Gastroesophageal sphincter (tissue), 4 donors: Measurements from ENCODE around the gene TXNRD3. TPM values are rescaled to one million over a fixed set of nuclear protein-coding genes. Genes with fewer than 3 reads are reported as not detected.

Source experiments
- ATAC-seq: fragments of 150-250 bp; one replicate; pipeline ENCODE4 v1.9.1; 2016; ENCODE audit warnings: mild to moderate bottlenecking, moderate library complexity
- H3K27ac ChIP-seq, 4 donors: fragments of 200-600 bp; sonication (generic) in 3 of 4; 1 replicate in 3 of 4; 2 replicates in 1 of 4; pipeline ENCODE4 v1.5.1; 2016 to 2019
- H3K27me3 ChIP-seq: fragments of 200-600 bp; sonication (generic); one replicate; pipeline ENCODE4 v1.5.1; 2019
- H3K36me3 ChIP-seq, 2 donors: fragments of 200-600 bp; sonication (generic); one replicate each; pipeline ENCODE4 v1.5.1; 2019; ENCODE audit warnings: control low read depth in 1 of 2
- H3K4me1 ChIP-seq, 3 donors: fragments of 200-600 bp; sonication (generic); 1 replicate in 2 of 3; 2 replicates in 1 of 3; pipeline ENCODE4 v1.5.1; 2016 to 2019; ENCODE audit warnings: control low read depth in 2 of 3
- H3K4me3 ChIP-seq, 2 donors: fragments of 200-600 bp; sonication (generic); one replicate each; pipeline ENCODE4 v1.5.1; 2019; ENCODE audit warnings: mild to moderate bottlenecking in 1 of 2, moderate library complexity in 1 of 2
- H3K9me3 ChIP-seq, 3 donors: fragments of 200-600 bp; sonication (generic); one replicate each; pipeline ENCODE4 v1.5.1; 2017 to 2019; ENCODE audit warnings: control low read depth in 2 of 3
- EP300 ChIP-seq: sonication (generic); formaldehyde crosslinking; IDR thresholded peaks from one replicate; pipeline ENCODE4 v1.6.1; 2017; ENCODE audit warnings: antibody characterized with exemption, mild to moderate bottlenecking
- POLR2A ChIP-seq, 2 donors: fragments of 450-650 bp; IDR thresholded peaks; one replicate each; pipeline ENCODE4 v1.6.1; 2017; ENCODE audit warnings: antibody characterized with exemption in 2 of 2, mild to moderate bottlenecking in 2 of 2, moderate library complexity in 1 of 2
- POLR2AphosphoS5 ChIP-seq: sonication (generic); formaldehyde crosslinking; IDR thresholded peaks from one replicate; pipeline ENCODE4 v1.6.1; 2017; ENCODE audit warnings: antibody characterized with exemption
- WGBS, 2 donors: methylation state at CpG; one replicate each; pipeline ENCODE4 v1.1.5; 2018; ENCODE audit warnings: low coverage in 1 of 2; 5-methylcytosine and 5-hydroxymethylcytosine counted together
- total RNA-seq, 4 donors: library from RNA; depleted of rRNA; stranded (reverse); fragments of >200 nt; gene quantifications; one replicate each; pipeline ENCODE4 v1.1.0, GENCODE V29; 2016
- TF ChIP-seq, protein P1 (sequence below), 4 experiments: fragments of 200-600 bp in 2 of 4; fragments of 450-650 bp in 2 of 4; sonication (generic) in 1 of 4; IDR thresholded peaks; one replicate each; pipeline ENCODE4 v1.5.1; 2017 to 2019; ENCODE audit warnings: antibody characterized with exemption in 4 of 4, mild to moderate bottlenecking in 2 of 4, moderate library complexity in 2 of 4

Gene TXNRD3
- total RNA-seq, 4 donors from 2014 or later: 14.3 to 24.7 (median 18.5) TPM

DNA sequence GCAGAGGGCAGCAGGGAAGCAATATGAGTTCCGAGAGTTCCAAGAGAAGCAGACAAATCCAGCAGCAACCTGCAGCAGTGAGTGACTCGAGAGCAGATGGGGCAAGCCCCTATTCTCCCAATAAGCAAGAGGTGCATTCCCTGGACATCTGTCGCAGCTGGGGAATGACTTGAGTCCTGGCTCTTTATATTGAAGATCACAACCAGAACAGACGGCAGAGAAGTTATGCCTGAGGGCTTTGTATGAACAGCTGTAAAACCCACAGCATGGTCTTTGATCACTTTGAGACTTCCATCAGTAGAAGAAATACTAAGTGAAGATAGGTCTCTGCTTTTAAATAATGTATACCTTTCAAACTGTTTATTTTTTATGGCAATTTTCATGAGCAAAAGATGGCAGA, 72.6 kb downstream of the TXNRD3 start:
- 67 to 81% methylated on average over 3 to 4 of the region's 4 CpGs for WGBS, 2 donors
- Histone ChIP-seq H3K4me1 (no peaks in the 10 kb centered on the region), H3K36me3 (no peaks in the 10 kb centered on the region), H3K4me3 (no peak overlapping the region), H3K9me3 (peaks cover 0 to 28% (median 0%) of the 10 kb centered on the region in 3 donors), H3K27me3 (no peaks in the 10 kb centered on the region), H3K27ac (no peak overlapping the region)
- no peak for ATAC-seq
- TF ChIP-seq POLR2A (IDR thresholded peaks at IDR 0.05) (no peak), EP300 (no peak), POLR2AphosphoS5 (no peak)
- TF ChIP-seq, protein P1, sequence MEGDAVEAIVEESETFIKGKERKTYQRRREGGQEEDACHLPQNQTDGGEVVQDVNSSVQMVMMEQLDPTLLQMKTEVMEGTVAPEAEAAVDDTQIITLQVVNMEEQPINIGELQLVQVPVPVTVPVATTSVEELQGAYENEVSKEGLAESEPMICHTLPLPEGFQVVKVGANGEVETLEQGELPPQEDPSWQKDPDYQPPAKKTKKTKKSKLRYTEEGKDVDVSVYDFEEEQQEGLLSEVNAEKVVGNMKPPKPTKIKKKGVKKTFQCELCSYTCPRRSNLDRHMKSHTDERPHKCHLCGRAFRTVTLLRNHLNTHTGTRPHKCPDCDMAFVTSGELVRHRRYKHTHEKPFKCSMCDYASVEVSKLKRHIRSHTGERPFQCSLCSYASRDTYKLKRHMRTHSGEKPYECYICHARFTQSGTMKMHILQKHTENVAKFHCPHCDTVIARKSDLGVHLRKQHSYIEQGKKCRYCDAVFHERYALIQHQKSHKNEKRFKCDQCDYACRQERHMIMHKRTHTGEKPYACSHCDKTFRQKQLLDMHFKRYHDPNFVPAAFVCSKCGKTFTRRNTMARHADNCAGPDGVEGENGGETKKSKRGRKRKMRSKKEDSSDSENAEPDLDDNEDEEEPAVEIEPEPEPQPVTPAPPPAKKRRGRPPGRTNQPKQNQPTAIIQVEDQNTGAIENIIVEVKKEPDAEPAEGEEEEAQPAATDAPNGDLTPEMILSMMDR (IDR thresholded peaks at IDR 0.05): no peak

DNA sequence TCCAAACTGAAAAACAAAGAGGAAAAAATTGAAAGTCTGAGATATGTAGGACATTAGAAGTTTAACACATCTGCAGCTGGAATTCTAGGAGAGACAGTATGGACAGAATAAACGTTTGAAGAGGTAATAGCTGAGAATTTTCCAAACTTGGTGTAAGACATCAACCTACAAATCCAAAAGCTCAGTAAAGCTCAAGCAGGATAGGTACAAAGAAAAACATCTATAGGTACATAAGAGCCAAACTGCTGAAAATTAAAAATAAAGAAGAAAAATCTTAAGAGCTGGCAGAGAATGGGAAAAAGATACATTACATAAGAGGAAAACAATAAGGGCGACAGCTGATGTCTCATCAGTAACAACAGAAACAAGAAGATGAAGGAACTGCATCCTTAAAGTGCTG, 73.4 kb downstream of the TXNRD3 start:
- no peak for ATAC-seq
- TF ChIP-seq EP300: no peak
- no peak for TF ChIP-seq POLR2AphosphoS5
- TF ChIP-seq POLR2A (IDR thresholded peaks at IDR 0.05): no peak
- TF ChIP-seq, protein P1 (IDR thresholded peaks at IDR 0.05): no peak
- Histone ChIP-seq H3K9me3 (peaks cover 0 to 21% (median 0%) of the 10 kb centered on the region in 3 donors), H3K36me3 (no peaks in the 10 kb centered on the region), H3K4me1 (no peaks in the 10 kb centered on the region), H3K27me3 (no peaks in the 10 kb centered on the region), H3K4me3 (no peak overlapping the region), H3K27ac (no peak overlapping the region)
- WGBS, 2 donors: 68 to 81% methylated on average over 2 of the region's 2 CpGs

DNA sequence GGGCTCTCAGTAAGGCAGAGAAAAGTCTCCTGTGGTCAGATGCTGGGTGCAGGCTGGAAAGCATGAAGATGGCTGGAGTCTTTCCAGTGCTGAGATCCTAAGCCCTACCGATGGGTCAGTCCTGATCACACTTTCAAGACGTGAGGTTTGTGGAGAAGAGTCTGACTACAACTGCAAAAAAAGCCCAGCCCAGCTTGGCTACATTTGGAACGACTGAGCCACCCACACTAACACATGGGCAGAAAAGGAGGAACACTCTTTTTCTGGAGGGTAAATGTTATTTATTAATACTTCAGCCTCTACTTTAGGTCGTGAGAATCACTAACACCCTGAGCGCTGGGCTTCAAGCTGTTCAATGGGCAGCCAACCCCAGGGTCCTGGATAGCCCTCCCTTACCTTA, 74.2 kb downstream of the TXNRD3 start:
- H3K4me3 ChIP-seq: no peak overlapping the region
- no peak for ATAC-seq
- WGBS, 2 donors: 90% methylated on average over 5 of the region's 5 CpGs; no CpG with 5 or more reads in 1 of the 2 donors
- no peaks in the 10 kb centered on the region for H3K36me3 ChIP-seq
- H3K27me3 ChIP-seq: no peaks in the 10 kb centered on the region
- TF ChIP-seq, protein P1 (IDR thresholded peaks at IDR 0.05): no peak
- TF ChIP-seq POLR2A (IDR thresholded peaks at IDR 0.05): no peak
- no peak for TF ChIP-seq POLR2AphosphoS5
- no peak for TF ChIP-seq EP300
- peaks cover 0 to 15% (median 0%) of the 10 kb centered on the region in 3 donors for H3K9me3 ChIP-seq
- H3K4me1 ChIP-seq: no peaks in the 10 kb centered on the region
- H3K27ac ChIP-seq: no peak overlapping the region

DNA sequence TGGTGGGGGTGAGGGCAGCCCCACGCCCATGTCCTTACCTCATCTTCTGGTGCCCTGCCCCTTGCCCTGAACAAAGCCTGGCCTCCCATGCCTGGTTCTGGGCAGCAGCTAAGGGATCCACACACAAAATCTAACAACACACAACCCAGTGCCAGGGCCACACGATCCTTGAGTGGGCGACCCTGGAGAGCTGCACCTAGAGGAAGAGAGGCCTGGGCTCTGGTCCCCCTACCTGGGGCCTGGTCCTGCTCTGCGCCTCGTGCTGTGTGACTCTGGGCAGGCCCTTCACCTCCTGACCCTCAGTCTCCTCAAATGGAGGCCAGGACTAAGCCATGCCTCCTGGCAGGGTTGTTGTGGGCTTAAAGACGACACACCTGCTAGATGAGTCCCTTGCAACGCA, 76.2 kb downstream of the TXNRD3 start:
- Histone ChIP-seq H3K4me3 (no peak overlapping the region), H3K4me1 (no peaks in the 10 kb centered on the region), H3K27ac (no peak overlapping the region), H3K36me3 (no peaks in the 10 kb centered on the region), H3K27me3 (no peaks in the 10 kb centered on the region), H3K9me3 (peaks cover 0 to 15% (median 0%) of the 10 kb centered on the region in 3 donors)
- WGBS, 2 donors: no CpG with 5 or more reads among the region's 7 CpGs
- no peak for ATAC-seq
- no peak for TF ChIP-seq POLR2A (IDR thresholded peaks at IDR 0.05)
- TF ChIP-seq, protein P1 (IDR thresholded peaks at IDR 0.05): no peak
- no peak for TF ChIP-seq EP300
- TF ChIP-seq POLR2AphosphoS5: no peak

DNA sequence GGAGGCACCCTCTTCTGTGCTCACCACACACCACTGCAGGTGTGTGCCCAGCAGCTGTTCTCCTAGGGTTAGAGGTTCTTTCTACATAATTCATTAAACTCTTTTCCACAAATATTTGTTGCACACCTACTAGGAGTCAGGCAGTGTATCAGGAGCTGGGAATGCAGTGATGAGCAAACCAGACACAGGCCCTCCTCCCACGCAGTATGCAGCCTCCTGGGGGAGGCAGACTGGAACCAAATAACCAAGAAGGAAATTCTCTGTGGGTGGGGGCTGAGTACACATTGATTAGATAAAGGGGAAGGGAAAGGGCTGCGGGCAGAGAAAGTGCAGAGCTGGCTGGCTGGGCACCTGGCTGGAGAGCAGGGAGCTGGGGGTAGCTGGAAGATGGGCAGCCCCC, 77.7 kb downstream of the TXNRD3 start:
- Histone ChIP-seq H3K9me3 (peaks cover 0 to 13% (median 0%) of the 10 kb centered on the region in 3 donors), H3K4me1 (no peaks in the 10 kb centered on the region), H3K27me3 (no peaks in the 10 kb centered on the region), H3K27ac (no peak overlapping the region), H3K4me3 (no peak overlapping the region), H3K36me3 (no peaks in the 10 kb centered on the region)
- no peak for ATAC-seq
- WGBS, 2 donors: 77% methylated on average over 2 of the region's 2 CpGs; no CpG with 5 or more reads in 1 of the 2 donors
- TF ChIP-seq EP300 (no peak), POLR2AphosphoS5 (no peak), POLR2A (IDR thresholded peaks at IDR 0.05) (no peak)
- TF ChIP-seq, protein P1 (IDR thresholded peaks at IDR 0.05): no peak
